ENCODE measurements around the gene NUSAP1. TPM values are rescaled to one million over a fixed set of nuclear protein-coding genes. Genes with fewer than 3 reads are reported as not detected.

The NUSAP1 gene
- total RNA-seq, 3 donors from 2014 or later (not counting 1 experiment from before 2014, with no cell fraction given), result 5.6 to 9.4 (median 7.6) TPM

- no peaks in the 10 kb centered on the region for H3K36me3 Mint-ChIP-seq
These were observed 48.1 kb upstream of the NUSAP1 start for GRCh38 chr15:41284427-41285177.

DNA sequence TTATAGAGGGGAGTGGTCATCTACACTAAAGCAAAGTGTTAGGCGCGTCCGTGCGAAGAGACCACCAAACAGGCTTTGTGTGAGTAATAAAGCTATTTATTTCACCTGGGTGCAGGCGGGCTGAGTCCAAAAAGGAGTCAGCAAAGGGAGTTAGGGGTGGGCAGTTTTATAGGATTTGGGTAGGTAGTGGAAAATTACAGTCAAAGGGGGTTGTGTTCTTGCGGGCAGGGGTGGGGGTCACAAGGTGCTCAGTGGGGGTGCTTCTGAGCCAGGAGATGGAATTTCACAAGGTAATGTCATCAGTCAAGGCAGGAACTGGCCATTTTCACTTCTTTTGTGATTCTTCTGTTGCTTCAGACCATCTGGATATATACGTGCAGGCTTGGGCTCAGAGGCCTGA lies 47.4 kb upstream of the NUSAP1 start:
- WGBS (ENCODE audit: insufficient coverage), result 51% methylated on average over 7 of the region's 7 CpGs
- no peak overlapping the region for H3K4me3 ChIP-seq (ENCODE audit: low read length)
- Mint-ChIP-seq H3K36me3 (no peaks in the 10 kb centered on the region), H3K27me3 (ENCODE audit: low read depth in 2 of 2) (no peaks in the 10 kb centered on the region), H3K4me3 (peak overlapping the region; percentile 94), H3K27ac (peak overlapping the region; percentile 96 to 99), H3K9me3 (no peaks in the 10 kb centered on the region), H3K4me1 (peaks cover 38 to 41% of the 10 kb centered on the region in 2 donors)
- H3K4me1 ChIP-seq (ENCODE audit: control insufficient read depth, insufficient read depth, low read length), result peaks cover 20% of the 10 kb centered on the region
- TF ChIP-seq CTCF (IDR thresholded peaks at IDR 0.05), result no peak
- intact Hi-C loops (cut with micrococcal nuclease), result loop anchor here (10.0 kb wide), 1 partner anchor 720 kb away; the partner anchor contains the start of genes CCDC32 and RPUSD2
- H3K36me3 ChIP-seq (ENCODE audit: control insufficient read depth, insufficient read depth, low read length), result peaks cover 30% of the 10 kb centered on the region
- ATAC-seq (no peak), DNase-seq (no peak)
- no peaks in the 10 kb centered on the region for H3K27me3 ChIP-seq (ENCODE audit: control insufficient read depth, insufficient read depth, low read length)
- H3K9me3 ChIP-seq (ENCODE audit: control insufficient read depth, insufficient read depth, low read length), result no peaks in the 10 kb centered on the region
- no peak overlapping the region for H3K27ac ChIP-seq (ENCODE audit: low read length)

More at GRCh38 chr15:41284427-41285177, 48.1 kb upstream of the NUSAP1 start:
- DNase-seq (peak in 1 of 2 donors; percentile 42), ATAC-seq (no peak)
- Histone ChIP-seq H3K9me3 (ENCODE audit: control insufficient read depth, insufficient read depth, low read length) (no peaks in the 10 kb centered on the region), H3K36me3 (ENCODE audit: control insufficient read depth, insufficient read depth, low read length) (peaks cover 30% of the 10 kb centered on the region), H3K27me3 (ENCODE audit: control insufficient read depth, insufficient read depth, low read length) (no peaks in the 10 kb centered on the region), H3K4me1 (ENCODE audit: control insufficient read depth, insufficient read depth, low read length) (peaks cover 20% of the 10 kb centered on the region), H3K4me3 (ENCODE audit: low read length) (peak overlapping the region; percentile 69), H3K27ac (ENCODE audit: low read length) (peak overlapping the region; percentile 86)
- peaks cover 38 to 41% of the 10 kb centered on the region in 2 donors for H3K4me1 Mint-ChIP-seq
- H3K9me3 Mint-ChIP-seq, result no peaks in the 10 kb centered on the region
- peak overlapping the region; percentile 94 for H3K4me3 Mint-ChIP-seq
- TF ChIP-seq CTCF (IDR thresholded peaks at IDR 0.05), result no peak
- peak overlapping the region; percentile 96 to 99 for H3K27ac Mint-ChIP-seq
- no peaks in the 10 kb centered on the region for H3K27me3 Mint-ChIP-seq (ENCODE audit: low read depth in 2 of 2)
- intact Hi-C loops (cut with micrococcal nuclease), result loop anchor here (5.0 to 10.0 kb wide), 2 partner anchors 167 to 720 kb away; partner anchors contain the start of genes CCDC32, INO80 and RPUSD2
- WGBS (ENCODE audit: insufficient coverage), result under 1% methylated on average over 20 of the region's 20 CpGs

- WGBS (ENCODE audit: insufficient coverage), result 100% methylated on average over 3 of the region's 6 CpGs
- DNase-seq, result no peak
- Mint-ChIP-seq H3K9me3 (no peaks in the 10 kb centered on the region), H3K27ac (peak overlapping the region; percentile 40 to 50), H3K36me3 (no peaks in the 10 kb centered on the region), H3K4me1 (peaks cover 38 to 41% of the 10 kb centered on the region in 2 donors), H3K4me3 (peak overlapping the region; percentile 58), H3K27me3 (ENCODE audit: low read depth in 2 of 2) (no peaks in the 10 kb centered on the region)
- no peak for TF ChIP-seq CTCF (IDR thresholded peaks at IDR 0.05)
- H3K9me3 ChIP-seq (ENCODE audit: control insufficient read depth, insufficient read depth, low read length), result no peaks in the 10 kb centered on the region
- no peak overlapping the region for H3K4me3 ChIP-seq (ENCODE audit: low read length)
- H3K27me3 ChIP-seq (ENCODE audit: control insufficient read depth, insufficient read depth, low read length), result no peaks in the 10 kb centered on the region
- no peak overlapping the region for H3K27ac ChIP-seq (ENCODE audit: low read length)
- H3K36me3 ChIP-seq (ENCODE audit: control insufficient read depth, insufficient read depth, low read length), result peaks cover 30% of the 10 kb centered on the region
- no peak for ATAC-seq
- intact Hi-C loops (cut with micrococcal nuclease), result loop anchor here (10.0 kb wide), 1 partner anchor 722 kb away; the partner anchor contains the start of genes CCDC32 and RPUSD2
- H3K4me1 ChIP-seq (ENCODE audit: control insufficient read depth, insufficient read depth, low read length), result peaks cover 25% of the 10 kb centered on the region
These were observed 45.9 kb upstream of the NUSAP1 start for GRCh38 chr15:41286665-41287333.
